ENCODE measurements around the gene CDK6.
A peak's percentile ranks its signal among the peaks of the same experiment; 100 is the strongest.

Gene CDK6

GRCh38 chr7:92717993-92718716 is 118.2 kb downstream of the CDK6 start:
- H3K4me1 Mint-ChIP-seq, result peaks cover 45% of the 10 kb centered on the region
- H3K9me3 Mint-ChIP-seq, result no peaks in the 10 kb centered on the region
- H3K4me3 Mint-ChIP-seq, result peak overlapping the region in 1 of 3 experiments; percentile 18
- H3K36me3 Mint-ChIP-seq (ENCODE audit: low read depth), result peaks cover 8% of the 10 kb centered on the region
- peaks cover 3% of the 10 kb centered on the region for H3K27me3 Mint-ChIP-seq (ENCODE audit: low read depth)
- TF ChIP-seq CTCF (IDR thresholded peaks at IDR 0.05; ENCODE audit: unreplicated experiment in 3 of 3), result no peak
- peak overlapping the region in 2 of 3 experiments; percentile 0 to 43 for H3K27ac Mint-ChIP-seq

- peak overlapping the region in 2 of 3 experiments; percentile 0 to 43 for H3K27ac Mint-ChIP-seq
- TF ChIP-seq CTCF (IDR thresholded peaks at IDR 0.05; ENCODE audit: unreplicated experiment in 3 of 3), result no peak
- peaks cover 43% of the 10 kb centered on the region for H3K4me1 Mint-ChIP-seq
- peaks cover 8% of the 10 kb centered on the region for H3K36me3 Mint-ChIP-seq (ENCODE audit: low read depth)
- no peak overlapping the region for H3K4me3 Mint-ChIP-seq
- H3K27me3 Mint-ChIP-seq (ENCODE audit: low read depth), result peaks cover 3% of the 10 kb centered on the region
- H3K9me3 Mint-ChIP-seq, result no peaks in the 10 kb centered on the region
Measured at GRCh38 chr7:92717623-92717992, 118.8 kb downstream of the CDK6 start.

GRCh38 chr7:92716825-92717580 is 119.4 kb downstream of the CDK6 start:
- no peak for TF ChIP-seq CTCF (IDR thresholded peaks at IDR 0.05; ENCODE audit: unreplicated experiment in 3 of 3)
- Mint-ChIP-seq H3K9me3 (no peaks in the 10 kb centered on the region), H3K4me1 (peaks cover 37% of the 10 kb centered on the region), H3K4me3 (no peak overlapping the region), H3K36me3 (ENCODE audit: low read depth) (peaks cover 8% of the 10 kb centered on the region), H3K27me3 (ENCODE audit: low read depth) (peaks cover 3% of the 10 kb centered on the region), H3K27ac (no peak overlapping the region)

GRCh38 chr7:92715963-92716362 is 120.4 kb downstream of the CDK6 start:
- Mint-ChIP-seq H3K27me3 (ENCODE audit: low read depth) (peaks cover 3% of the 10 kb centered on the region), H3K27ac (peak overlapping the region; percentile 59 to 84 (median 78)), H3K36me3 (ENCODE audit: low read depth) (peaks cover 5% of the 10 kb centered on the region), H3K4me1 (peaks cover 32% of the 10 kb centered on the region), H3K4me3 (no peak overlapping the region), H3K9me3 (no peaks in the 10 kb centered on the region)
- no peak for TF ChIP-seq CTCF (IDR thresholded peaks at IDR 0.05; ENCODE audit: unreplicated experiment in 3 of 3)

GRCh38 chr7:92714767-92715166 is 121.6 kb downstream of the CDK6 start:
- Mint-ChIP-seq H3K4me1 (peaks cover 26% of the 10 kb centered on the region), H3K27me3 (ENCODE audit: low read depth) (peaks cover 3% of the 10 kb centered on the region), H3K4me3 (no peak overlapping the region), H3K9me3 (no peaks in the 10 kb centered on the region), H3K27ac (peak overlapping the region; percentile 56 to 84 (median 59)), H3K36me3 (ENCODE audit: low read depth) (peaks cover 8% of the 10 kb centered on the region)
- TF ChIP-seq CTCF (IDR thresholded peaks at IDR 0.05; ENCODE audit: unreplicated experiment in 3 of 3), result no peak
